Mammary epithelial cell (primary cell): ENCODE data around the gene TSPAN17.

Experiments
- EZH2 ChIP-seq: IDR thresholded peaks from 2 replicates; pipeline ENCODE4 v1.6.1; 2012; ENCODE audit warnings: low read length, inconsistent platforms, borderline replicate concordance
- TF ChIP-seq, protein P1 (sequence below), 2 donors: IDR thresholded peaks in 1 of 2; conservative IDR thresholded peaks in 1 of 2; 2 replicates each; pipeline ENCODE4 v1.5.1; 2011 to 2012; ENCODE audit warnings: inconsistent platforms in 2 of 2, low read length in 2 of 2, mild to moderate bottlenecking in 2 of 2, control low read depth in 1 of 2, low read depth in 1 of 2; ENCODE audit not compliant: insufficient read depth in 1 of 2; ENCODE audit errors: extremely low read depth in 1 of 2

DNA sequence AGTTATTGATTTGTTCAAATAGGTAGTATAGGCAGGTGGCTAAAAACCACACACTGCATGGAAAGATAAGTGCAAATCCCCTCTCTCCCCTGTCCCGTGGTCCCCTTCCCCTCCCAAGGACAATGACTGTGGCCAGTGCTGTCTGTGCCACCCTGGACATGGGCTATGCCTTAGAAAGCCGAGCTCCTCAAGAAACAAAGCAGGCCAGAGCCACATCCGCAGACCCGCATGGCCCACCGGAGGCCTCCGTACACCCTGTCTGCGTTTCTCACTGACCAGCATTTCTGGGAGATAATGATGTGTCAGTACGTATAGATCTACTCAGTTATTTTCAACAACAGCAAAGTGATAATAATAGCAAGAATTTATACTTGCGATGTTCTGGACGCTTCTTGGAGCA, 16.3 kb downstream of the TSPAN17 start:
- TF ChIP-seq, protein P1, sequence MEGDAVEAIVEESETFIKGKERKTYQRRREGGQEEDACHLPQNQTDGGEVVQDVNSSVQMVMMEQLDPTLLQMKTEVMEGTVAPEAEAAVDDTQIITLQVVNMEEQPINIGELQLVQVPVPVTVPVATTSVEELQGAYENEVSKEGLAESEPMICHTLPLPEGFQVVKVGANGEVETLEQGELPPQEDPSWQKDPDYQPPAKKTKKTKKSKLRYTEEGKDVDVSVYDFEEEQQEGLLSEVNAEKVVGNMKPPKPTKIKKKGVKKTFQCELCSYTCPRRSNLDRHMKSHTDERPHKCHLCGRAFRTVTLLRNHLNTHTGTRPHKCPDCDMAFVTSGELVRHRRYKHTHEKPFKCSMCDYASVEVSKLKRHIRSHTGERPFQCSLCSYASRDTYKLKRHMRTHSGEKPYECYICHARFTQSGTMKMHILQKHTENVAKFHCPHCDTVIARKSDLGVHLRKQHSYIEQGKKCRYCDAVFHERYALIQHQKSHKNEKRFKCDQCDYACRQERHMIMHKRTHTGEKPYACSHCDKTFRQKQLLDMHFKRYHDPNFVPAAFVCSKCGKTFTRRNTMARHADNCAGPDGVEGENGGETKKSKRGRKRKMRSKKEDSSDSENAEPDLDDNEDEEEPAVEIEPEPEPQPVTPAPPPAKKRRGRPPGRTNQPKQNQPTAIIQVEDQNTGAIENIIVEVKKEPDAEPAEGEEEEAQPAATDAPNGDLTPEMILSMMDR (conservative IDR thresholded peaks at IDR 0.05 in 1 of 2, IDR thresholded peaks at IDR 0.05 in 1 of 2; ENCODE audit: extremely low read depth in 1 of 2, insufficient read depth in 1 of 2, low read depth in 1 of 2, low read length in 2 of 2), result no peak
- TF ChIP-seq EZH2, result no peak
